ENCODE results near the gene CEACAM5.

Gene CEACAM5

GRCh38 chr19:41708481-41708880, at the start of gene CEACAM5:
Gene CEACAM5, plus strand, starts transcription at chr19:41708626. Its CDS starts 106 bp downstream, at chr19:41708732.
- Mint-ChIP-seq H3K4me1 (no peaks in the 10 kb centered on the region), H3K27ac (no peak within 1 kb of the TSS), H3K4me3 (no peak within 1 kb of the TSS), H3K27me3 (ENCODE audit: low read depth, poor library complexity) (peaks cover 11% of the 10 kb centered on the region), H3K9me3 (peaks cover 90% of the 10 kb centered on the region), H3K36me3 (ENCODE audit: low read depth) (peaks cover 5% of the 10 kb centered on the region)
- DNase-seq, result no peak
- TF ChIP-seq CTCF (IDR thresholded peaks at IDR 0.05), result no peak

GRCh38 chr19:41666075-41666474, 42.4 kb upstream of the CEACAM5 start:
- Mint-ChIP-seq H3K4me3 (no peak overlapping the region), H3K27me3 (ENCODE audit: low read depth, poor library complexity) (no peaks in the 10 kb centered on the region), H3K9me3 (peaks cover 96% of the 10 kb centered on the region), H3K36me3 (ENCODE audit: low read depth) (no peaks in the 10 kb centered on the region), H3K27ac (no peak overlapping the region), H3K4me1 (no peaks in the 10 kb centered on the region)
- no peak for DNase-seq
- no peak for TF ChIP-seq CTCF (IDR thresholded peaks at IDR 0.05)

- Mint-ChIP-seq H3K4me1 (no peaks in the 10 kb centered on the region), H3K36me3 (ENCODE audit: low read depth) (no peaks in the 10 kb centered on the region), H3K27me3 (ENCODE audit: low read depth, poor library complexity) (no peaks in the 10 kb centered on the region), H3K9me3 (peaks cover 90% of the 10 kb centered on the region), H3K27ac (no peak overlapping the region), H3K4me3 (no peak overlapping the region)
- DNase-seq, result no peak
- no peak for TF ChIP-seq CTCF (IDR thresholded peaks at IDR 0.05)
Observed at GRCh38 chr19:41668315-41668714, 40.1 kb upstream of the CEACAM5 start.

- no peak for DNase-seq
- Mint-ChIP-seq H3K27me3 (ENCODE audit: low read depth, poor library complexity) (no peaks in the 10 kb centered on the region), H3K27ac (no peak overlapping the region), H3K9me3 (peaks cover 74% of the 10 kb centered on the region), H3K4me1 (no peaks in the 10 kb centered on the region), H3K36me3 (ENCODE audit: low read depth) (no peaks in the 10 kb centered on the region), H3K4me3 (no peak overlapping the region)
- TF ChIP-seq CTCF (IDR thresholded peaks at IDR 0.05), result no peak
Observed at GRCh38 chr19:41670755-41671154, 37.7 kb upstream of the CEACAM5 start.

- H3K4me1 Mint-ChIP-seq, result no peaks in the 10 kb centered on the region
- peaks cover 69% of the 10 kb centered on the region for H3K9me3 Mint-ChIP-seq
- no peak for TF ChIP-seq CTCF (IDR thresholded peaks at IDR 0.05)
- peaks cover 3% of the 10 kb centered on the region for H3K27me3 Mint-ChIP-seq (ENCODE audit: low read depth, poor library complexity)
- DNase-seq, result no peak
- no peak overlapping the region for H3K4me3 Mint-ChIP-seq
- no peaks in the 10 kb centered on the region for H3K36me3 Mint-ChIP-seq (ENCODE audit: low read depth)
- H3K27ac Mint-ChIP-seq, result no peak overlapping the region
Observed at GRCh38 chr19:41671486-41671885, 36.9 kb upstream of the CEACAM5 start.

GRCh38 chr19:41682437-41682836, 26.0 kb upstream of the CEACAM5 start:
- Mint-ChIP-seq H3K4me1 (no peaks in the 10 kb centered on the region), H3K27me3 (ENCODE audit: low read depth, poor library complexity) (peaks cover 3% of the 10 kb centered on the region), H3K4me3 (no peak overlapping the region), H3K9me3 (peaks cover 76% of the 10 kb centered on the region), H3K27ac (no peak overlapping the region), H3K36me3 (ENCODE audit: low read depth) (no peaks in the 10 kb centered on the region)
- no peak for DNase-seq
- TF ChIP-seq CTCF (IDR thresholded peaks at IDR 0.05), result no peak
